DND-41 (cell line): ENCODE data around the gene PER2.

ENCODE experiments used
- CTCF ChIP-seq: IDR thresholded peaks from 2 replicates; pipeline ENCODE4 v1.5.1; 2012; ENCODE audit warnings: borderline replicate concordance, low read length, moderate library complexity, mild to moderate bottlenecking; ENCODE audit not compliant: poor library complexity, severe bottlenecking; ENCODE audit errors: extremely low read depth
- EZH2 ChIP-seq: IDR thresholded peaks from 3 replicates; pipeline ENCODE4 v1.6.1; 2012; ENCODE audit warnings: borderline replicate concordance, low read depth, mild to moderate bottlenecking, moderate library complexity, low read length, inconsistent platforms; ENCODE audit not compliant: severe bottlenecking

GRCh38 chr2:238257786-238258700, 30.4 kb downstream of the PER2 start:
- TF ChIP-seq CTCF = no peak
- TF ChIP-seq EZH2 = no peak
